Stimulated activated CD4-positive, alpha-beta T cell treated with anti-CD3 and anti-CD28 coated beads, Interleukin-1b, Interleukin-23, amount 100 ng/mL, for 4 hours (primary cell): Measurements from ENCODE around the gene ROBO2.

ENCODE experiments used
- DNase-seq, 2 donors: peaks; one replicate each; pipeline ENCODE4 v3.0.0-alpha.2; 2020; ENCODE audit warnings: low read depth in 2 of 2

ROBO2 gene

DNA sequence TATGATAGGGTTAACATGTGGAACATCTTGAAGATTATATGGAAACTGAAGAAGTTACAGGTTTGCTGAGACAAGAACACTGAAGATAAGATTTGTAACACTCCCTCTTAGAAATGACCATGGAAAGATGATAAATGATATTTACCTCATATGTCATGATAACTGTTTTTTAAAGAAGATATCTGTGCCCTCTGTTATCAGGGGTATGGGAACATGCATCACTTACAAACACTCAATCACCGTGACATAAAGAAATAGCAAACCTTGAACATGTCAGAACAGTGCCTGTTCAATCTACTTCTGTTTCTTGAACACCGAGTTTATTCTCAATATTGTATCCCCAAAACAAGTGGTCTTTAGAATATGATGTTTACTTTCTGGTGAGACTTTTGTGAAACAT lies 149.4 kb downstream of the ROBO2 start:
- DNase-seq: no peak

DNA sequence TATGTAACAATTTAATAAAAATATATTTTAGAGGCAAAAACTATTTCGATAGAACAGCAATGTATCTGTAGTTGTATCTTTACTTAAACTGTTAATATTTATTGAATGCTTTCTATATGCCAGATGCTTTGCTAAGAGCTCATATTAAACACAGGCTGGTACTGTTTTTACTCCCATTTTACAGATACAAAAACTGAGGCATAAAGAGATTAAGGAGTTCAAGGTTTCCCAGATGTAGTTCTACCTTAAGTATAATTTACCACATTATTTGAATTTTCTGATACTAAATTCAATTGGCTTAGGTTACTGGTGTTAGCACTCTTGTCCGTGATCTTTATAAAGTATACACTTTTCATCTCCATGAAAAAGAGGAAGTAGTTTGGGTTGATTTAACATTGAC lies 149.8 kb downstream of the ROBO2 start:
- no peak for DNase-seq

DNA sequence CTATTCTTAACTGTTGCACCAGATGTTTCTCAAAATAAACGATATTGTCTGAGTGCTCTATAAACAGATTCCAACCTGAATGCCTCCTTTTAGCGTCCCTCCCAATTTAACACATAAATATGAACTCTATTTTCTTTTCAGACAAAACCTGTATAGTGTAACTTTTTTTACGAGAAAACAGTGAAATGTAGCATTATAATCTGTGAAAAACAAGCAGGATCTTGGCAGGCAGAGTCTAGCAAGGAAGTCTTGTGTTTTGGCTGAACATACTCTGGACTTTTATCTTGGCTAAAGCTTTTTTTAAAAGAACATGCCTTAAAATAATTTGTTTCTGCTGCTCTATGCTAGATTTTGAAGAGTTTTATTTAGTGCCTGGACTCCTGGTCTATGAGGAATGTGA lies 150.5 kb downstream of the ROBO2 start:
- DNase-seq: no peak

DNA sequence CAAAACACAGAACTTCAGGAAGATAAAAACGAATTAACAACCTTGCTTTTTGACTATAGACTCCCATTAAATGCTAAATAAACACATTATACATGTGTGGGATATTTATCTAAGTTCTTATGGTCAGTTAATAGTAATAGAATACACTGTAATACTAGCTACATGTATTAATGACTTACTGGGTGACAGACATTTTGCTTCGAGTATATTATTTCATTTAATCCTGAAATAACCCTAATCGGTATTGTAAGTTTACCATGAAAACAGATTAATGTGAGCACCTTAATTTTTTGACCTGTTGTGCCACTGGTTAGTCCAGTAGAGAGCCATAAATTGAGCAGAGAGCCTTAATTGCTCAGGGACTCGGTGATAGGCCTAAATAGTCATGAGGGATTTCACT lies 151.1 kb downstream of the ROBO2 start:
- DNase-seq: no peak

DNA sequence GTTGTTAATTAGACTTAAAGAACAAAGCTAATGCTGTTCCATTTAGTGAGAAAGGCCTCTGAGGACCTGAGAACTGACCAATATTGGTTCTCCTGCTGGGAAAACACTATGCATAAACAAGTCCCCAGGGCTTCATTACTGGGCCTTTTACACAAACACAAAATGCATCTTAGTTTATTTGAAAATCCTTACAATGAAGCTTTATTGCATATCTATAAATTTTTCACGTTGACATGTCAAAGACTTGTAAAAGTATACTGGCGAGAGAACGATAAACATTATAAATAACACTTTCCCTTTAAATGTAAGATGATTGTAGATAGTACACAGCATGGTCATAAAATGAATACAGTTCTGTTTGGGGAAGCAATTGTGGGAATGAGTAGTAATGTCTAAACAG lies 151.7 kb downstream of the ROBO2 start:
- no peak for DNase-seq

DNA sequence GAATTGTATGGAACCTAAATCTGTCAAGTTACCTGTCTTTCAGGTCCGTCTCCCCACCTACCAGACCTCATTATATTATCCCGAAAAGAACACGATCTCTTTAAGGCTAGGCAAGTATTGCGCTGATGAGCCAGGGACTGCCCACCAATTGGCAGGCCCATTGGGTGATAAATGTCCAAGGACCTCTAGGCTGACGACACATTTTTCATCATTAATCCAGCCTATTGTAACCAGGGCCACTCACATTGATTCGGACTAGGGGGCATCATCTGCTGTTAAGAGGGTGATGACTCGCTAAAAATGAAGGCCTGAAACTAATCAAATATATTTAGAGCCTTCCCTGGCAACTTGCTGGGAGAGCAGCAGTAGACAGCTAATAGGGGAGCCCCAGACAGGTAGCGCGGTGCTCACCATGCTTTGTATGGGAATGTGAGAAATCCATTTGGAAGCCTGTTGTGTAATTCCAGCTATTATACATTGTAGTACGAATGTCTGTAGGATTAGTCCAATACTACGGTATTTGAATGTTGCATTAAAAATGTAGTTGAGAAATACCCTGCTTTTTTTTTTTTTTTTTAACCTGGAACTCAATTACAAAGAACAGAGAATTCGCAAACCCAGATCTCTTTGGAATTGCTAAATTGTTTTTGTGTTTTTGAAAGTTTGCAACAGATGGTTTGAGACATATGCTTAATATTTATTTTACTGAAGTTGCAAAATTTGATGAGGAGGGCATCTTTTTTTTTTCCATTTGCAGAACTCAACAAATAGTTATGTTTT lies 156.1 kb downstream of the ROBO2 start:
- no peak for DNase-seq

DNA sequence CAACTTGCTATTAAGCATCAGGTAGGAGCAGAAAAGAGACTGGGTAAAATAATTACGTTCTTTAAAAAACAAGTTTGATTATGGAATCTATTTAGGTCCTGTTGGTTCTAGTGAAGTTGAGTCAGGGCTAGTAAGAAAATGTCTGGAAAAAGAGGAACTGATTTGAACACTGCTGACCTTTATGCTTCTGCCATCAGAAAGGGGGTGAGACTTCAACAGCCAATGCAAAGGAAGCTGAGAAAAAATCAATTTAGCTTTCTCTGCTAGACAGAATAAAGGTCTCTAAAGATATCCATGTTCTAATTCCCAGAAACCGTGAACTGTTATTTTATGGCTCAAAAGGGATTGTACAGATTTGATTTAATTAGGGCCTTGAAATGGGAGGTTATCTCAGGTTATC lies 157.5 kb downstream of the ROBO2 start:
- DNase-seq: no peak

DNA sequence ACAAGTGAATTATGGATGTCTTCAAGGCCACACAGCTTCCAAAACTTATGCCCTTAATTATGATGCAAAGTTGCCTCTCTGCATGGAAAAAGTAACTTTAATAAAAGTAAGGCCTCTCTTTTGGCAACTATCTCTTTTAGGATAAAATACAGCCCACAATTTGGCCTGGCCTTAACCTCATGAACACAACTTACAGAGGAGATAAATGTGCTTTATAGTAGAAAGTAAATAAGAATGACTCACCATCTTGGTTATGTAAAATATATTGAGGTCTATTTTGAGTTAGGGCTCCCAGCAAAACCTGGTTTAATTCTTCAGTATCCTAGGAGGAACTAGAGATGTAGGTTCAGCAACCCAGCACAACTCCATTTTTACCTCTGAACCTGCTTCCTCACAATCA lies 164.0 kb downstream of the ROBO2 start:
- no peak for DNase-seq

DNA sequence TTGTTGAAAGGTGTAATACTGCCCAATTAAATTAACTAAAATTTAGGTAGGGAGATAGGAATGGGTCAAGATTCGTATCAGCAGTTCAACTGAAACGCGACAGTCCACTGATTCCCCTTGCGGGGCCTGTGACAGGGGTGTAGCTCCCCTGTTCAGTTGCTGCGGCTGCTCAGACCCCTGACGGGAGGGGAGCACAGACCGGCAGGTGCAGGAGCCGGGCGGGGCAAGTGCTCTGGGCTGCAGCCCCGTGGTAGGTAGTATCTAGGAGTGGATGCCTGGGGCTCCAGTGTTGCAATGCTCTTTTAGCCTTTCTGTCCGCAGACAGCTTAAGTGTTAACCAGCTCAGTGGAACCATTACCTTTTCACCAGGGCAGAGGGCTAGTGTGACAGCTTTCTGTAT lies 164.9 kb downstream of the ROBO2 start:
- no peak for DNase-seq

DNA sequence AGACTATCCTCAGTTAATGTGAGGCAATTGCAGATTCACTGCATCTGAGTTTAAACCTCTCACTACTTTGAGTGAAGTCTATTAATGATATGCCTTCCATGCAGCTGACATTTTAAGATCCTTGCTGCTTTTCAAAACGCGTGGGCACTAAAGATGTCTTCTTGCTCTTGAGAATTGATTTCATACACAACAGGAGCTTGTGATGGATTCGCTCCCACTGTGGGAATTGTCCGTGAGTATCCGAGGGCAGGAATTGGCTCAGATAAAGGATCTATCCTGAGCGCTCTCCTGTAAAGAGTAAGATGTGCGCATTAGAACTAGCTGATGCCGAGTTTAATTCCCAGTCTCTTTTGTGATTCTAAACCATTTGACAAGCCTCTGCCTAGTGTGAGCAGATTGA lies 167.9 kb downstream of the ROBO2 start:
- no peak for DNase-seq

DNA sequence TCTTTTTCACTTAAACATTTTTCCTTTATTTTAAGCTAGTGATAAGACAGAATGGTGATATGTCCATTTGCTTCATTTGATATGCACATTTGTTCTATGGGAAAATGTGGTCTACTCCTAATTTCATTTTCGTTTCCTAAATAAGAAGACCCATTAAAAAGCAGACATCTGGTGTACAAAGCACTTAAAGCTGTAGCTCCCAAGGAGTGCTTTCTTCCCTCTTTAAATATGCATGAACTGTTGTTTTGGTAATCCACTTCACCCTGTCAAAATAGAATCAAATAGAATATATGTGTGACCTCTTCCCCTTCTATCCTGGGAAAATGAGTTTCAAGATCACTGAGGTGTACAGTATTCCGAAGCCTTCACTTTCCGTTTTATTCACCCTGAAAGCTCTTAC lies 182.8 kb downstream of the ROBO2 start:
- DNase-seq: no peak

DNA sequence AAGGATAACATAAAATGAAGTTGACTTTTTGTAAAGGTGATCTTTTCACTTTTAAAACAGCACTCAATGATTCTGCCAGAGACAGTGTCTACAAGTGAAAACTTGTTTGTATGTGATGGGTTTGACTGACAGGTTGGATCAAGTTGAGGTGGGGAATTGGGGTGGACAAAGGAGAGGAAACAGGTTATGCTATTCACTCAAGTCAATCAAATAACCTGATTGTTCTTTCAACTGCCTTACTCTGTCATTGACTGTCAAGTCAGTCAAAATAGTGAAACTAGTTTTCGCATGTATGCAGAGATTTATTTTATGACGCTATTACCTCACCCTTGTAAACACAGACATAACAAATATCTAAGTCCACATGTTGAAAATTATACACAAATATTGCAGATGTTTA lies 187.7 kb downstream of the ROBO2 start:
- DNase-seq: no peak

DNA sequence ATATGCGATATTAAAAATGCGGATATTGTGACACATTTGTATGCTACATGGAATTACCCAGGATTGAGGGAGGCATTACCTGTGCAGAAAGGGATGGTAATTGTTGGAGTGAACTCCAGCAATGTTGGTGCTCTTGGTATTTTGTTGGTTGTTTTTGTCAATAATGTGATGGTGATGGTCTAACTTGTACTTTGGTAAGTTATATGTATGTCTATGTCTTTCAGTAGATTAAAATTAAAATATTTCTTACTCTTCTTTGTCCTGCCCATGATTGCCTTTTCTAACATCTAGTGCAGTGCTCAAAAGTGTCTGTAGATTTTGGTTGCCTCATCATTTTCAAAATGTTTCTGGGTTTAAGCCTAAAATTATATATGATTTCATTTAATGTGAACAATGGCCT lies 192.7 kb downstream of the ROBO2 start:
- DNase-seq: no peak

DNA sequence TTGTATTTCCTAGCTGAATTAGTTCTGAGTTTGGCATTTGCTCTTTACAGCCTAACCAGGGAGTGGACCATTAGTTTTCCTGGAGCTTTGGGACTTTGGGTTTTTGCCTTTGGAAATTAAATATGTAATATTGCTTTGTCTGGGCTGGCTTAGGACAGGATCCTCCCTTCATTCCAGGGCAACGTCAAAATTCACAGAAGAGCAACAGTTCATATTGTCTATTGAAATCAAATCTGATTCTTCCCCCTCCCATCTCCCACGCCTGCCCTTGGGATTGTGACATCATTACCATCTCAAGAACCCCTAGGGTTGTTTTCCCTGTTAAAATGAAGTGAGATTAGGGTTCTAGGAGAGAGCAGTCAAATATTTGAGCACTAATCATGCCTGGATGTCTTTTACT lies 194.1 kb downstream of the ROBO2 start:
- DNase-seq: no peak

DNA sequence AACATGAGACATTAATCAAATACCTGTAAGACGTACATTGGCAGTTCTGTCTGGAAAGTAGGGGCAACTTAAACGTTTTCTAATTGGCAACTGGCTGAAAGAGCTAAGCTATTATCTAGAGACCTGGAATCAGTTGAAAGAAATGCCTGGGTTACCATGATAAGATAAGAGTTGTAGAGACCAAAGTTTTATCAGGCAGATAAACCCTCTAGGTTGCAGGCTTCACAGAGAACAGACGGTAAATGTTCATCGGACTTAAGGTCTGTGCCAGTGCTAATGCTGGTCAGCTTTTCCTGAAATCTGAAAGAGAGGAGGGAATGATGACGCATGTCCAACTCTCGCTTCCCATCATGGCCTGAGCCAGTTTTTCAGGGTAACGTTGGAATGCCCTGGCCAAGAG lies 196.2 kb downstream of the ROBO2 start:
- no peak for DNase-seq

DNA sequence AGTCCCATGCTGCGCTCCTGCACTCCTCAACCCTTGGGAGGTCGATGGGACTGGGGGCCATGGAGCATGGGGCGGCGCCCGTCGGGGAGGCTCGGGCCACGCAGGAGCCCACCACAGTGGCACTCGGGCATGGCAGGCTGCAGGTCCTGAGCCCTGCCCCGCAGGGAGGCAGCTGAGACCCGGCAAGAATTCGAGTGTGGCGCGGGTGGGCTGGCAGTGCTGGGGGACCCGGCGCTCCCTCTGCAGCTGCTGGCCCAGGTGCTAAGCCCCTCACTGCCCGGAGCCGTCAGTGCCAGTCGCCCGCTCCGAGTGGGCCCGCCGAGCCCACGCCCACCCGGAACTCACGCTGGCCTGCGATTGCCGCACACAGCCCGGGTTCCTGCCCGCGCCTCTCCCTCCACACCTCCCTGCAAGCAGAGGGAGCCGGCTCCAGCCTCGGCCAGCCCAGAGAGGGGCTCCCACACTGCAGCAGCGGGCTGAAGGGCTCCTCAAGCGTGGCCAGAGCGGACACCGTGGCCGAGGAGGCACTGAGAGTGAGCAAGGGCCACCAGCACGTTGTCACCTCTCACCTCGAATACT lies 200.3 kb downstream of the ROBO2 start:
- no peak for DNase-seq

DNA sequence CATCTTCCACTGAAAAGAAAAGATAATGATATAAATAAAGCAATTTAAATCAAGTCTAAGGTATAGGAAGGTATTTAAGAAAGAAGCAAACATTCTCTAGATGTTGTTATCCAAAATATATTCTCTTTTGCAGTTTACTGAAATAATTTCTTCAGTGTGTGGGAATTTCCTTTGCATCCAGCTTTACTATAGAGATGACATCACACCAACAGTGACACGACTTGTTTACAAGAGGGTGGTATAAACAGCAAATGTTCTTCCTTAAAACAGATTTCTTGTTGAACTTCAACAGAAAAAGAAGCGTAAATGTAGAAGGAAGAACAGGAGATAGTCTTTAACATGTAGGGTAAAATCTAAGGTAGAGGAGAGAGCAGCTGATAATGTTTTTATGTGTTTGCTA lies 202.5 kb downstream of the ROBO2 start:
- DNase-seq: no peak

DNA sequence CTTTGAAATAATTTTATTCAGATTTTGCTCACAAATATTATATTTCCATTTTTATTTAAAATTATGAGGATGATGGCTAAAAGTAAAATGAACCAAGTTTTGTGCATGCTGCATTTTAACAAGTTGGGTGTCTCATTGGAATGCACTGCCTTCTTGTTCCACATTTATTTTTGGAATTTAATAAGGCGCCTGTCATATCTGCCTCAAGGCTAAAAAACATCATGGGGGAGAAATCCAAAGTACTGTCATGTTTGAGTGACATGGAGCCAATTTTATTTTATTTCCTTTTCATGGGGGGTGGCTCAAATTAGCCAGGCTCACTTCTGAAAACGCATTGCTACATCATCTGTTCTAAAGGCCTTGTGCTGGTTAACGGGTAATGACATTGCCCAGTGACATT lies 205.1 kb downstream of the ROBO2 start:
- DNase-seq: no peak

DNA sequence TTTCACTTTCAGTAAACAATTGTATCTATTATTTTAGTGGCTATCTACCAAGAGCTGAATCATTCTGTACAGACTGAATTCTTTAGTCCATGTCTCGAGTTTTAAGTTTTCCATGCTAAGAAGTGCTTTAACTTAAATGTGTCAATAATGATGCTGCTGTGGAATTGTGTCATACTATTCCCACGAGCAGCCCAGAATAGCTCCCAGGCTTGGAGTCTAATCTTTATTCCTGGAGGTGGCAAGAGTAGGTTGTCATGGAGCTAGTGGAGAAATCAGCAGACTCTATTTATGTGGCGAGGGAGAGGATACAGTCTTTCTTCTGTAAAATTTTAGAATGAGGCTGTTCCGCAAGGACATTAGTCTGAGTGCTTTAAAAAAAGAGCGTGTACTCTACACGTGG lies 207.2 kb downstream of the ROBO2 start:
- DNase-seq: no peak

DNA sequence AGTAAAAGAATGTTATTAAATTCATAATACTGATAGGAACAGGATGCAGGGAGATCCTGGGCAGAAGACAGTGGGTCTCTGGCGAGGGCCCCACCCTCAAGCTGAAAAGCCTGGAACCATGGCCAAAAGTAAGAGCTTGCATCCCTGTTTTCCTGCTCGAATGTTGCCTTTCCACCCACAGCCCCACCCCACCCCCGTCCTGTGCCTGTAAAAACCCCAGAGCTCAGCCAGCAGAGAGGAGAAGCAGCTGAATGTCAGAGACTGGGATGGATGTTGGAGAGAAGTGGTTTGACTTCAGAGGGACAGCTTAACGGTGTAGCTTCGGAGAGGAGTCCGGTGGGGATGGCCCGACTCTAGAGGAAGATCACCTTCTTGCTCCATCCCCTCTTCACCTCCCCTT lies 207.9 kb downstream of the ROBO2 start:
- no peak for DNase-seq

DNA sequence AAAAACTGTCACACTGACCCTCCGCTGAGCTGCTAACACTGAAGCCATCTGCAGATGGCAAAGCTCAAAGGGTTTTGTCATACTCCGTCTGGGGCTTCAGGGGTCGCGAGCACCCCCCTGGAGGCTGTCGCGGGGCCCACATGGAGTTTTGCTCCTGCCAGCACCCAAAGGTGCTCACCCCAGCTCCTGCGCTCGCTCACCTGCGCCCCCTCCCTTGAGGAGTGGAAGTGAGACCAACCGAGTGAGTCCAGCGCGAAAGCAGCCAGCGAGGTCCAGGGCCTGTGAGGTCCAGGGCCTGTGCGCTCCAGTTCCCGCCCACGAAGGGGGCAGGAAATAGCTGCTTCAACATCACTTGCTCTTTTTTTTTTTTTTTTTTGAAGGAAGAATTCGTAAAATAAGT lies 208.5 kb downstream of the ROBO2 start:
- DNase-seq: no peak

DNA sequence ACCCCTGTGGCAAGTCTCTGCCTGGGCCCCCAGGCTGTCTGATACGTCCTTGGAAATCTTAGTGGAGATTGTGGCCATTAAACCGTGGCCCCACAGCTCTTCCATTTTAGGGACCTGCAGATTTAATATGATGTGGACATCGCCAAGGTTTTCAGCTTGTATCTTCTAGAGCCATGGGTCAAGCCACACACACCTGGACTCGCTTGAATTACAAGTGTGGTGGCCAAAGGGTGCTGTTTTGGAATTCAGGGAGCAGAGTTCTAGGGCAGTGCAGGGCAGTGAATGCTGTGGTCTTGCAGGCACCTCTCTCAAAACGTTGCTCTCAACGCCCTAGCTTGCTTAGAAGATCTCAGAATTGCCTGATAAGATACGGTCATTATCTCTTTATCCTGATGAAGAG lies 211.2 kb downstream of the ROBO2 start:
- DNase-seq: no peak

DNA sequence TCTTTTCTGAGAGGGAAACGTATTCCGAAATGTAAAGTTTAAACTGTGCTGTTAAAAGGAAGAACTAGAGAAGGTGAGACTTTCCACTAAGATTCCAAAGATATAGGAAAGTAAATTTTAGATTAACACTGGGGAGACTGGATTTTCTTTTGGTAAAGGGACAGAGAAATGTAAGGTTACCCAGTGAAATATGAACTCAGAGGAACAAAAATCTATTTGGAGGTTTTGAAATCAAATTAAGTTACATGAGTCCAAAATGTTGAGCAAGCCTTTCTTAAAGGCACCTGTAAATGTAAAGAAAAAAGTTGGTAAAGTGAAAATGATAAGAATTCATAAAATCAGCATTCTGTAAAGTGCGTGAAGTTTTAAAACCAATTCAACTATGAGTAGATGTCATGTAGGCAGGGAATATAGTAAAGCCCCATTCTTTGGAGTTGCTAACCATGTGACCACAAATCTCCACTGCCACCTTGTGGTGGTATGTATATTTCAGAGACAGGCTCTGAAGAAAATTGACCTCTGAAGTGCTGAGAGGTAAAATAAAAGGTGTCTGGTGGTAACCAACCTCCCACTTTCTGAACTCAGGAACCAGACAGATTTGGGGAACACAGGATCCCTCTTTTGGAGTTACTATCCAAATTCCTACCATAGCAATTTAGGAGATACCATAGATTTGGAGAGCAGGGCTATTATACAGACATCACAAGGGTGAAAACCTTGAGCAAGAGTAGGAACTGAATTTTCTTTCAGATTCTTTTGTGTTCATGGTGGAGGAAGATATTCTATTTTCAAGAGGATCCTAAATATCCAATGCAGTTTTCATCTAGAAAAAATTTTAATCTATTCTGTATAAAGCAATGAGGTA lies 215.3 kb downstream of the ROBO2 start:
- no peak for DNase-seq
